Activated CD8-positive, alpha-beta memory T cell treated with anti-CD3 and anti-CD28 coated beads, Interleukin-2, amount 50 U/mL, for 48 hours (primary cell): ENCODE results near the gene PASD1.
"Not testable (repeated sequence)": the region's sequence is repeated elsewhere in the genome, so short reads cannot be mapped to it uniquely, and the experiment has no call there.

ENCODE experiments used
- DNase-seq: peaks from one replicate; pipeline ENCODE4 v3.0.0-alpha.2; 2020

Gene PASD1, protein sequence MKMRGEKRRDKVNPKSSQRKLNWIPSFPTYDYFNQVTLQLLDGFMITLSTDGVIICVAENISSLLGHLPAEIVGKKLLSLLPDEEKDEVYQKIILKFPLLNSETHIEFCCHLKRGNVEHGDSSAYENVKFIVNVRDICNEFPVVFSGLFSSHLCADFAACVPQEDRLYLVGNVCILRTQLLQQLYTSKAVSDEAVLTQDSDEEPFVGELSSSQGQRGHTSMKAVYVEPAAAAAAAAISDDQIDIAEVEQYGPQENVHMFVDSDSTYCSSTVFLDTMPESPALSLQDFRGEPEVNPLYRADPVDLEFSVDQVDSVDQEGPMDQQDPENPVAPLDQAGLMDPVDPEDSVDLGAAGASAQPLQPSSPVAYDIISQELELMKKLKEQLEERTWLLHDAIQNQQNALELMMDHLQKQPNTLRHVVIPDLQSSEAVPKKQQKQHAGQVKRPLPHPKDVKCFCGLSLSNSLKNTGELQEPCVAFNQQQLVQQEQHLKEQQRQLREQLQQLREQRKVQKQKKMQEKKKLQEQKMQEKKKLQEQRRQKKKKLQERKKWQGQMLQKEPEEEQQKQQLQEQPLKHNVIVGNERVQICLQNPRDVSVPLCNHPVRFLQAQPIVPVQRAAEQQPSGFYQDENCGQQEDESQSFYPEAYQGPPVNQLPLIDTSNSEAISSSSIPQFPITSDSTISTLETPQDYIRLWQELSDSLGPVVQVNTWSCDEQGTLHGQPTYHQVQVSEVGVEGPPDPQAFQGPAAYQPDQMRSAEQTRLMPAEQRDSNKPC

DNA sequence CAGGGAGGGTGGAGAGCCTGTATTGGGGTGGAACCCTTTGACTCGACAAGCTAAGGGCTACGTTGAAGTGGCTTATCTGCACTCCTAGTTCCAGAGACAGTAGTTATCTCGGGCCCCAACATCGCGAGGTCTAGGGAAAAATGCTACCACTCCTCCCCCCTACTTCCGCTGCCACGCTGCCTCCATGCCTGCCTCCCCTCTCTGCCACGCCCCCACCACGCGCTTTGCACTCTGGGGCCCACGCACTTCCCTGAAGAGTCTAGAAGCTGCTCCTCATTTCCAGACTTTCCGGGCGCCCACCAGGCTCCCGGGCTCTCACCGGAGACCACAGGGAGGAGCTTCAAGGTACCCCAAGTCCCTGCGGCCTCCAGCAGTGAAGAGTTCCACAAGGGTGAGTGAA, at the start of gene PASD1:
TSS of gene PASD1 (plus strand) at position 227 of the 400 bp plus-strand sequence. CDS start 37,879 bp downstream, outside the sequence.
- DNase-seq, result no peak

DNA sequence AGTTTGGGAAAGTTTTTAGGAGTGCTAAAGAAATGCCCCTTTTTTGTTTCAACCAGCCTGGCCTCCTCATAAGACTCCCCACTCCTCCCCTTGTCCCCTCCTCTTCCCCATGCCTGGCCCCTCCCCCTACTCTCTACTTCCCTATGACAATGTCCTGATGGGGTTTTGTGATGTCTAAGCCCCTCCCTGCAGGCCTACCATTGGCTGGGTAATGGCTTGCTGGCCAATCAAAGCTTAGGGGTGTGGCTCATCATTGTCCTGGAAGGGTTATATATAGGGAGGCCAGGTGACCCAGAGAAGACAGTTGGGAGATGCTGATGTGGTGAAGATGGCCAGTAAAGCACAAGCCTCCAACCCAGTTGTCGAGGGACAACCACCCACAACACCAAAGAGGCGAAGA, 48.2 kb upstream of the PASD1 start:
- DNase-seq, result no peak

DNA sequence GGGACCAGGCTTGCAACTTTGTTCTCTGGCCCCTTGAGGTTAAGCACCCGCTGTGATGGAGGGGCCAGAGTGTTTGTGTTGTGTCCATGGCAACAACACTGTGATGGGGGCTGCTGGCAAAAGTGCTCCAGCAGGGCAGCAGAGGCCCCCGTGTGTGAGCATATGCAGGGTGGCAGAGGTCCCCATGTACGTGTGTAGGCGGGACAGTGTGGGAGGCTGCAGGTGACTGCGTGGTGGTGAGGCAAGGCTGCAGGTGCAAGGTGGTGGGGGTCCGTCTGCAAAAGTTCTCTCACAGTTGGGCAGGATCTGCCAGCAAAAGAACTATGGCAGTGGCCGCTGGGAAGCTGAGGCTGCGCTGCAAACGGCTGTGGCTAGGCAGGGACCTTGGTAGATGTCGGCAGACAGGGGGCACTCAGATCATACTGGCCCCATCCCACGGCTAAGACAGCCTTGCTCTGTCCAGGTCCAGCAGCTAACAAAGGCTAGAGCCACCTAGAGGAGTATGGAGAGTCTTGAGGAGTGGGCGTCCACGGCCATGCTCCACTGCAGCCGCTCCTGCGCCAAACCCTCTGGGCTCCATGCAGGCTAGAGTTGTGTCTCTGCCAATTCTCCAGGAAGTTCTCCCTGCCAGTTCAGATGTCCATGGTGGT, 46.8 kb upstream of the PASD1 start:
- DNase-seq, result no peak

DNA sequence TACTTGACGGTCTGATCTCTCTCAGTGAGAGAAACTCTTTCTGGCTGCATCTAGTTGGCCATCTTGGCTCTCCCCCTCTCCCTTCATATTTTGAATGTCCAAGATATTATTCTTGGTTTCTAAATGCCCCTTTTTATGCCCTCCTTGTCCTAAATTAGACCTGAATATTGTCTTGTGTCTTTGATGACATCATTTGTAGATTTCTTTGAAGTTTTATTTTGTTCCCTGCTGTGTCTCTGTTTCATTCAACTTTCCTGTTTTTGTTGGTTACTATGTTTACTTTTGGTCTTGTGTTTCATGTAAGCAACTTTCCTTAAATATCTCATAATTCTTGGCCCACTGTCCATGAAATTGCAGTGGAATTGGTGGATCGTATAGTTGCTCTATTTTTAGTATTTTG, 46.1 kb upstream of the PASD1 start:
- DNase-seq, result no peak

DNA sequence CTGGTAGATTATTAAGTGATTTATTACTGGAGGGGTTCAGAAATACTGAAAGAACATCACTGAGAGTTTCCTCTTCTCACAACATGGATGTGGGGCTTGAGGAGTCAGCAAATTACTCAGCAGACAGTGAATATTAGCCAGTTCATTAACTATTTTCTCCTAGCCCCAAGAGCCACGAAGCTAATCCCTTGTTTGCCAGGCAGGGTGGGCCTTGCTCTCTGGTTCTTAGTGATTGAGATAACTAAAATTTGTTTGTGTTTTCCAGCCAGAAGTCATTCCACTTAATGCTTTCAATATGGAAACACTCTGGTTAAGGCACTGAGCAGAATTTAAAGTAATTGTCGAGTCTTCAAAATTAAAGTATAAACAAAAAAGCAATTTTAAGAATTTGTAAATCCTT, 40.1 kb upstream of the PASD1 start:
- DNase-seq, result no peak

DNA sequence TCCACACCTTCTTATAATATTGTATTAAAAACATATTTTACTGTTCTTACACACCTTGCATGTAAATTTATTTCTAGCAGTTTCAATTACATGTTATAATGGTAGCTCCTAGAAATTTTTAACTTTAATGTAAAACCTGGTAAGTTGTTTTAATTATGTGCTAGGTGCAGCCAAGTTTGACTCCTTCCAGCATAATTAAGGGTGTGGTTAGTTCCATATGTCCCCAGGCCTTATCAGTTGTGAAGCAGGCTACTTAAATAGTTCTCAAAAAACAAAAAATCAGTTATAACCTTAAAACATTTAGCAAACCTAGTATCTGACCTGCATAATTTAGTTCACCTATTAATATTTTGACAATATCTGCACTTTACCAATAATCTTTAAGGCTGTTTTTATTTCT, 26.9 kb upstream of the PASD1 start:
- DNase-seq, result no peak

DNA sequence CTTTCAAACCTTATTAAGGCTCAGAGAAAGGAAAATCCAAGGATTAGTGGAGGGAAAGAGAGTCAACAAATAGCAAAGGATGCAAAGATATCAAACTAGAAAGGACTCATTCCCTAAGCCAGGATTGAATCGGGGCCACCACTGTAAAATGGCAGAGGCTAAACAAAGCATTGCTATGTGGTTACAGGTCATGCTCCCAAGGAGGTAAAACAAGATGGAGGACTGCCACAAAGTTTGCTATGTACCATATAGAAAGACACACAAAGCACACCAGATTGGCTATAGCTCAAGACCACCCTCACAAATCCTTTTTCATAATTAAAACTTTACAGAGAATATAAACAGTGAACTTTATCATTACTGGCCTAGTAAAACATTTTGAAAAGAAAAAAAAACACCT, 25.9 kb upstream of the PASD1 start:
- DNase-seq, result no peak

DNA sequence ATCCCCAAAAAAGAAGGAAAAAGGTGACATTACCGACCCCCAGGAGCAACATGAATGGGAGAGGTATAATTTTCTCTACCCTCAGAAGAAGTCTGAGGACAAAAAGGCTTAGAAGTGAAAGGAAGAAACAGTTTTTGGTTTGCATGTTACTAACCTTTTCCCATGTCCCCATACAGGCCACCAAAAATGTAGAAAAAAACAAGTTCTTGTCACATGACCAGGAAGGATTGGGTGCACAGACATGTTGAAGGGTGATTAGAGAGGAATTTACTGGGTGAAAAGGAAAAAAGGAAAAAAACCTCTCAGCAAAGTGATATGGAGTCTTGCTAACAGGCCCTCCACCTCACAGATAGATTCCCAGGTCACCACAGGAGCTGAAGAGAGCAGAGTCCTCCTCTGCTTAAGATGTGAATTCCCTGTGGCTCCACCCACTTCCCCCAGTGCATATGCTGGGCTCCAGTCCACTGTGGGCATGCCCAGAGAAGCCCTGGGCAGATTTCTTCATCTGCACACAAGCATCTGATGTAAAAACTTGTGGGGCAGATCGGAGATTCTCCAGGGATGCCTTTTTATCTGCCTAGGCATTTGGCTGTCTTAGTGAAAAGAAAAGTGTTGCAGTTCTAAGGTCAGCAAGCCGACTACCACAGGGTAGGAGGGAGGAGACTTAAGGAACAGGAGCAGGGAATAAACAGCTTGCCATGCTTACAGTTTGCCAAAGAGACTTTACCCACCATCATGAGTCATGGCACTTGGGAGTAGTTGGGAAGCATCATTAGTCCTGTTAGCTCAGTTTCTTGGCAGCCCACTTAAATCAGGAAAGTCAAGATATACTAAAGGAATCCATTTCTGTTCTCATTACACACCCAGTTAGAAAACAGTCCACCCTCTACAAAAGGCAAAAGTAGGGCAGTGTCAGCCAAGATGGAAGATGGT, 25.0 kb upstream of the PASD1 start:
- no peak for DNase-seq

DNA sequence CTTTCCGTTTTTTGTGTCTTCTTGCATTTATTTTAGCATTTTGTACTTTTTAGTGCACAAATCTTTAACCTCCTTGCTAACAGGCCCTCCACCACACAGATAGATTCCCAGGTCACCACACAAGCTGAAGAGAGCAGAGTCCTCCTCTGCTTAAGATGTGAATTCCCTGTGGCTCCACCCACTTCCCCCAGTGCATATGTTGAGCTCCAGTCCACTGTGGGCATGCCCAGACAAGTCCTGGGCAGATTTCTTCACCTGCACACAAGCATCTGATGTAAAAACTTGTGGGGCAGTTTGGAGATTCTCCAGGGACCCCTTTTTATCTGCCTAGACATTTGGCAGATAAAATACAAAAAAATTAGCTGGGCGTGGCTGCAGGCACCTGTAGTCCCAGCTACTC, 19.8 kb upstream of the PASD1 start:
- no peak for DNase-seq

DNA sequence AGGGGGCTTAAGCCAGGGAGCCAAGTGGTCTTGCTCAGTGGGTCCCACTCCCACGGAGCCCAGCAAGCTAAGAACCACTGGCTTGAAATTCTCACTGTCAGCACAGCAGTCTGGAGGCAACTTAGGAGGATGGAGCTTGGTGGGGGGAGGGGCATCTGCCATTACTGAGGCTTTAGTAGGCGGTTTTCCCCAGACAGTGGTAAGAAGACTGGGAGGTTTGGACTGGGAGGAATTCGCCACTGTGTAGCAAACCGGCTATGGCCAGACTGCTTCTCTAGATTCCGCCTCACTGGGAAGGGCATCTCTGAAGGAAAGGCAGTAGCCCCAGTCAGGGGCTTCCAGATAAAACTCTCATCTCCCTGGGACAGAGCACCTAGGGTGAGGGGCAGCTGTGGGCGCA, 17.2 kb upstream of the PASD1 start:
- DNase-seq, result not testable (repeated sequence)

DNA sequence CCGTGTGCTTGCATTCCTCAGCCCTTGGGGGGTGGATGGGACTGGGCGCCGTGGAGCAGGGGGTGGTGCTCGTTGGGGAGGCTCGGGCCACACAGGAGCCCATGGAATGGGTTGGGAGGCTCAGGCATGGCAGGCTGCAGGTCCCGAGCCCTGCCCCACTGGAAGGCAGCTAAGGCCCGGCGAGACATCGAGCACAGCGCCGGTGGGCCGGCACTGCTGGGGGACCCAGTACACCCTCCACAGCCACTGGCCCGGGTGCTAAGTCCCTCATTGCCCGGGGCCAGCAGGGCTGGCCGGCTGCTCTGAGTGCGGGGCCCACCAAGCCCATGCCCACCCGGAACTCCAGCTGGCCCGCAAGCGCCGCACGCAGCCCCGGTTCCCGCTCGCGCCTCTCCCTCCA, 12.3 kb upstream of the PASD1 start:
- DNase-seq, result not testable (repeated sequence)

DNA sequence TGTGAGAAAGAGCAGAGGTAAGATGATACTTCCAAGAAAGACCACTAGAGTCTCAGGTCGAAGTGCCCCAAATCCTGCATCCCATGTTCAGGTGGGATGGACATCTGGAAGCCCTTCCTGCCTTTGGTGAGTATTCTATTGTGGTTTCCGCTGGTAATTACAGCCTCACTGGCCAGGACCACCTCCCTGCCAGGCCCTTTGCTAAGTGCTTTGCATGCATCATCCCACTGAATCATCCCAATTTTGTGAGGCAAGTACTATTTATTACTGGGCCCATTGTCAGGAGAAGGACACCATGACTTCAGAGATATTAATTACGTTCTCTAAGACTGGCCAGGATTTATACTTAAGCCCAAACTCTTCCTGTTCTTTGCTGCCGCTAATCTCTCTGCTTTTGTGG, 10.7 kb upstream of the PASD1 start:
- DNase-seq, result no peak

DNA sequence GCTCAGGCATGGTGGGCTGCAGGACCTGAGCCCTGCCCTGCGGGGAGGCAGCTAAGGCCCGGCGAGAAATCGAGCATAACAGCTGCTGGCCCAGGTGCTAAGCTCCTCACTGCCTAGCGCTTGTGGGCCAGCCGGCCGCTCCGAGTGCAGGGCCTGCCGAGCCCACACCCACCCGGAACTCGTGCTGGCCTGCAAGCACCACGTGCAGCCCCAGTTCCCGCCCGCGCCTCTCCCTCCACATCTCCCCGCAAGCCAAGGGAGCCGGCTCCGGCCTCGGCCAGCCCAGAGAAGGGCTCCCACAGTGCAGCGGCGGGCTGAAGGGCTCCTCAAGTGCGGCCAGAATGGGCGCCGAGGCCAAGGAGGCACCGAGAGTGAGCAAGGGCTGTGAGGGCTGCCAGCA, 8.2 kb upstream of the PASD1 start:
- DNase-seq, result not testable (repeated sequence)

DNA sequence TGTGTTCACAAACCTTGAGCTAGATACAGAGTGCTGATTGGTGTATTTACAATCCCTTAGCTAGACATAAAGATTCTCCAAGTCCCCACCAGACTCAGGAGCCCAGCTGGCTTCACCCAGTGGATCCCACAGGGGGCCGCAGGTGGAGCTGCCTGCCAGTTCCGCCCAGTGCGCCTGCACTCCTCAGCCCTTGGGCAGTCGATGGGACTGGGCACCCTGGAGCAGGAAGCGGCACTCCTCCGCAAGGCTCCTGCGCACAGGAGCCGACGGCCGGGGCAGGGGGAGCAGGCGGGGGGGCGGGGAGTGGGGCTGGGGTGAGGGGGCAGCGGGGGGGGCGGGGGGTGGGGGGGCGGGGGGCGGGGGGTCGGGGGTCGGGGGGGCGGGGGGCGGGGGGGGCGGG, 990 bp upstream of the PASD1 start:
- not testable (repeated sequence) for DNase-seq

DNA sequence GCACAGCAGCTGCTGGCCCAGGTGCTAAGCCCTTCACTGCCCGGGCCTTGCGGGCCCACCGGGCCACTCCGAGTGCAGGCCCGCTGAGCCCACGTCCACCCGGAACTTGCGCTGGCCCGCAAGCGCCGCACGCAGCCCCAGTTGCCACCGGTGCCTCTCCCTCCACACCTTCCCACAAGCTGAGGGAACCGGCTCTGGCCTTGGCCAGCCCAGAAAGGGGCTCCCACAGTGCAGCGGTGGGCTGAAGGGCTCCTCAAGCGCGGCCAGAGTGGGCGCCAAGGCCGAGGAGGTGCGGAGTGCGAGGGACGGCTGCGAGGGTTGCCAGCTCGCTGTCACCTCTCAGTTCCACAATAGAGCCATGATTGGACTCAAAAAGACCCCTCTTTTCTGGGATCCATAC, 472 bp upstream of the PASD1 start:
- not testable (repeated sequence) for DNase-seq

DNA sequence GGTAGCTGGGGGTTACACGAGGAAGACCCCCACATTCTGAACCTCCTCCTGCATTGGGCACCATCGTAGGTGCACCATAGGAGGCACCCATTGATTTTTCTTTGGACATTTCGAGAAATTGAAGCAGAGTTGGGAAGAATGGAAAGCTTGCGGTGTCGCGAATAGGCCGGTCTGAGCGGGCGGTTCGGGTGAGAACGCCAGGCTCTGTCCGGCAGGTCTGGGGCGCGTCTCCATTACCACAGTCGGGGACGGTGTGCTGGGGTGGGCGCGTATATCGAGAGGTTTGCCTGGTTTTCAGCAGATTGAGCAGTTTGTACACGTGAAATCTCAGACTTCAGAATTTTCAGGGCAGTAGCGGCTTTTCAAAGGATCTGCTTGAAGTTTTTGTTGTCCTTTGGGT, 560 bp downstream of the PASD1 start:
- DNase-seq, result no peak

DNA sequence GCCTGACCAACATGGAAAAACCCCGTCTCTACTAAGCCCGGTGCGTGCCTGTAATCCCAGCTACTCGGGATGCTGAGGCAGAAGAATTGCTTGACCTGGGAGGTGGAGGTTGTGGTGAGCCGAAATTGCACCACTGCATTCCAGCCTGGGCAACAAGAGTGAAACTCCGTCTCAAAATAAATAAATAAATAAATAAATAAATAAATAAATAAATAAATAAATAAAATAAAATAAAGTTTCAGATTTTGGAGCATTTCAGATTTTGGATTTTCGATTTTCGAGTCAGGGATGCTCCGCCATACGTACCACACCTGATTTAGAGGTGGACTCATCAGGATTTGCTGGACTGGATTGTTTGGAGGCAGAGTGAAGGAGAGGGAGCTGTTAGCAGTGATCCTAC, 3.4 kb downstream of the PASD1 start:
- DNase-seq, result not testable (repeated sequence)

DNA sequence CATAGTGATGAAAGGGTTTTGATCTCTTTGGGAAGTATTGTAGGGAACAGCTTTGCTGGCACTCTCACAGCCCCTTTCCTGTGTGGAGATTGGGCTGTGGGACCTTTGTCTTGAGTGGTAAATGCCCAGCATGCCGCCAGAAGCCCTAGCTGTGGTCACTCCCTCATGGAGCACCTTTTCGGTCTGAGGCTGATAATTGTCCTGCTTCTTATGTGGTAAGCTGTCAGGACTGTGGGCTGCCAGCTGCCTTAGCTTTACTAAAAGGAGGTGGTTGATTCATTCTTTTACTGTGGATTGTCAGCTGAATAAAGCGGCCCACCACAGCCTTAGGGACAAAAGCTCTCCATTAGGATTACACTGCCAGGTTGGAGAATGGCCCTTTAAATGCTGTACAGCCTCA, 7.1 kb downstream of the PASD1 start:
- DNase-seq, result no peak

DNA sequence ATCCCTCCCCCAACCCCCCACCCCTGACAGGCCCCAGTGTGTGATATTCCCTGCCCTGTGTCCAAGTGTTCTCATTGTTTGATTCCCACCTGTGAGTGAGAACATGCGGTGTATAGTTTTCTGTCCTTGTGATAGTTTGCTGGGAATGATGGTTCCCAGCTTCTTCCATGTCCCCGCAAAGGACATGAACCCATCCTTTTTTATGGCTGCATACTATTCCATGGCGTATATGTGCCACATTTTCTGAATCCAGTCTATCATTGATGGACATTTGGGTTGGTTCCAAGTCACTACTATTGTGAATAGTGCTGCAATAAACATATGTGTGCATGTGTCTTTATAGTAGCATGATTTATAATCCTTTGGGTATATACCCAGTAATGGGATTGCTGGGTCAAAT, 29.9 kb downstream of the PASD1 start:
- DNase-seq, result not testable (repeated sequence)

DNA sequence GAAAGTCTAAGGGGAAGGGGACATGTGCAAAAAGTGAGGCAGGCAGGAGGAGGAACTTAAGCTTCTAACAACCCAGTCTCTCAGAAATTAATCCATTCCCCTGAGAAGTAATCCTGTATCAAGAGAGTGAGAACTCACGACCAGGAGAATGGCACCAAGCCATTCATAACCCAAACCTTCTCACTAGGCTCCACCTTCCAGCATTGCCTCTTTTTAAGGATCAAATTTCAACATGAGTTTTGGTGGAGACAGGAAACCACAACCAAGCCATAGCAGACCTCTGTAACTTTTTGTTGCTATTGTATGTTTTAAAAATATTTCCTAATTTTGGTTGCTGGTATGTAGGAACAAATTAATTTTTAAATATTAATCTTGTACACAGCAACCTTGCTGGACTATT, 32.8 kb downstream of the PASD1 start:
- no peak for DNase-seq

DNA sequence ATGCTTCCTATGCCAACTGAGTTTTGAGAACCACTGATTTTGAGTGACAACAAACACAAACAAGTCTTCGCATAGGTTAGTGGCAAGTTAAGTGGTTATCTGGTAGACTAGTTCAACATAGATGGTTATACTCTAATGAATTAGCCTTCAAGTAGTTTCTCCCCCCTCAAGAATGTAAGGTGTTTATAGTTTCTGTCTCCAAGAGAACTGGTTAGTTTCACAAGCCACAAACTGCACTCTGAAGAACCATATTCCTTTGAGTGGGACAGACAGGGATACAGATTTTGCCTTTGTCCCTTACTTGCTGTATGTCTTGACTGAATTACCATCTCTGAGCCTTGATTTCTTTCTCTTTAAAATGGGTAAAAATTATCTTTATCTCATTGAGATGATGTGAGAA, 41.5 kb downstream of the PASD1 start:
- no peak for DNase-seq

DNA sequence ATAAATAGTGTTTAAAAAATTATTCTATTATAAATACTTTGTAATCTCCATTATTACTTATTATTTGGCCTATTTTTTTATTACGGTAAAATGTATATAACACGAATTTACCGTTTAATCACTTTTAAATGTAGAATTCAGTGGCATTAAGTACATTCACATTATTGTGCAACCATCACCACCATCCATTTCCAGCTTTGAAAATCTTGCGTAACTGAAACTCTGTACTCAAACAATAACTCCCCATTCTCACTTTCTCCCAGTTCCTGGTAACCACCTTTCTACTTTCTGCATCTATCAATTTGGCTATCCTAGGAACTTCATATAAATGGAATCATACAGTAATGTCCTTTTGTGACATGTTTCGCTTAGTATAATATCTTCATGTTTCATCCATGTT, 45.7 kb downstream of the PASD1 start:
- no peak for DNase-seq

DNA sequence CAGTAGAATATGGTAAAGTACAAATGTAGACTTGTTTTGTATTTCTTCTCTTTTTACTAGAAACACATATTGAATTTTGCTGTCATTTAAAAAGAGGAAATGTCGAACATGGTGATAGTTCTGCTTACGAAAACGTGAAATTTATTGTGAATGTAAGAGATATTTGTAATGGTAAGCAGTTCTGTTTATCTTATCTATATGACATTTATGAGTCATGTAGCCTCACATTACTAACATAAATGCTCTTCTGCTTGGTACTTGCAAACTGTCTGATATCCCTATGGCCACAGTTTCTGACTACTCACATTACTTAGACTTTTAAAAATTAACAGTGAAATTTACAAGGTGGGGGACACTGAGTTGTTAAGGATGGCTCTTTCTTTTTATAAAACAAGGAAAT, 57.9 kb downstream of the PASD1 start:
- no peak for DNase-seq
